ENCODE measurements around the gene EIF4A3.

EIF4A3 gene

DNA sequence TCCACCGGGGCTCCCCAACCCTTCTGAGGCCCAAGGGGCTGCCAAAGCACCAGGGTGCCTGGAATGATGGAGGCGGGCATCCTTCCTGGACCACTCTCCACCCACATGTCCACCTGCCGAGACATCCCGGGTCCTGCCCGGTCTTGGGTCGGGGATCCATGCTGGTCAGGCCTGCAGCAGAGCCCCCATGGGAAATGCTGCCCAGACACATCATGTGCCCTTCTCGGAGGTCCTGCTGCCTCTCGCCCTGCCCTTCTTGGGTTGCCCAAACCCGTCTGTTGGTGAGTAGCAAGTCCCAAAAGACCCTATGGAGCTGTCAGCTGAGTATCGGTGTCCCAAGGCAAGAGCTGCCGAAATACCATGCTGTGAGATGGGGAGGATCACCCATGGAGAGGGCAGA lies 60.3 kb downstream of the EIF4A3 start:
- H3K4me3 ChIP-seq (ENCODE audit: low read length): no peak overlapping the region
- TF ChIP-seq, protein P1, sequence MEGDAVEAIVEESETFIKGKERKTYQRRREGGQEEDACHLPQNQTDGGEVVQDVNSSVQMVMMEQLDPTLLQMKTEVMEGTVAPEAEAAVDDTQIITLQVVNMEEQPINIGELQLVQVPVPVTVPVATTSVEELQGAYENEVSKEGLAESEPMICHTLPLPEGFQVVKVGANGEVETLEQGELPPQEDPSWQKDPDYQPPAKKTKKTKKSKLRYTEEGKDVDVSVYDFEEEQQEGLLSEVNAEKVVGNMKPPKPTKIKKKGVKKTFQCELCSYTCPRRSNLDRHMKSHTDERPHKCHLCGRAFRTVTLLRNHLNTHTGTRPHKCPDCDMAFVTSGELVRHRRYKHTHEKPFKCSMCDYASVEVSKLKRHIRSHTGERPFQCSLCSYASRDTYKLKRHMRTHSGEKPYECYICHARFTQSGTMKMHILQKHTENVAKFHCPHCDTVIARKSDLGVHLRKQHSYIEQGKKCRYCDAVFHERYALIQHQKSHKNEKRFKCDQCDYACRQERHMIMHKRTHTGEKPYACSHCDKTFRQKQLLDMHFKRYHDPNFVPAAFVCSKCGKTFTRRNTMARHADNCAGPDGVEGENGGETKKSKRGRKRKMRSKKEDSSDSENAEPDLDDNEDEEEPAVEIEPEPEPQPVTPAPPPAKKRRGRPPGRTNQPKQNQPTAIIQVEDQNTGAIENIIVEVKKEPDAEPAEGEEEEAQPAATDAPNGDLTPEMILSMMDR (IDR thresholded peaks at IDR 0.05; ENCODE audit: insufficient read depth, low read depth, low read length, missing control alignments): no peak
- no peak for DNase-seq (ENCODE audit: low read depth)

DNA sequence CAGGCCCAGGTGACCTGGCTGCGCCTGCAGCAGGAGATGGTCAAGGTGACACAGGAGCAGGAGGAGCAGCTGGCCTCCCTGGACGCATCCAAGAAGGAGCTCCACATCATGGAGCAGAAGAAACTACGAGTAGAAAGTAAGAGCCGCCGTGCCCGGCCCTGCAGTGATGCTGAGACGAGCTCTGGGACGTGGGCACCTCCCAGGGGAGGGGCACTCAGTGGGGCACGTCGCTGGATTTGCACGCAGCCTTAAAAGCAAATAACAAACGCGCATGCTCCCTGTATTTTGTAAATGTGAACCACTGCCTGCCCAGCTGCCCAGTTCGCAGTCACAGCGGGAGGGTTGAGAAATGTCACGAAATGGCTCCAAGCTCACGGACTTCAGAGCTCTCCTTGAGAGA lies 60.8 kb downstream of the EIF4A3 start:
- no peak overlapping the region for H3K4me3 ChIP-seq (ENCODE audit: low read length)
- TF ChIP-seq, protein P1 (IDR thresholded peaks at IDR 0.05; ENCODE audit: insufficient read depth, low read depth, low read length, missing control alignments): no peak
- DNase-seq (ENCODE audit: low read depth): no peak

- H3K4me3 ChIP-seq (ENCODE audit: low read length): no peak overlapping the region
Observed at GRCh38 chr17:80084773-80085172, 62.2 kb downstream of the EIF4A3 start.

More at GRCh38 chr17:80084773-80085172, 62.2 kb downstream of the EIF4A3 start:
- no peak for DNase-seq (ENCODE audit: low read depth)
- TF ChIP-seq, protein P1 (IDR thresholded peaks at IDR 0.05; ENCODE audit: insufficient read depth, low read depth, low read length, missing control alignments): no peak

Data from epithelial cell of esophagus (primary cell).